HepG2 (cell line): ENCODE results near the gene AHCY. TPM values are rescaled to one million over a fixed set of nuclear protein-coding genes. Genes with fewer than 3 reads are reported as not detected.

Experiments used
- CCAR2 ChIP-seq: fragments of 200-400 bp; formaldehyde crosslinking; optimal IDR thresholded peaks from 2 replicates; pipeline ENCODE3; 2018; ENCODE audit warnings: low read depth, mild to moderate bottlenecking, low read length, moderate library complexity
- ERF ChIP-seq: IDR thresholded peaks from 2 replicates; pipeline ENCODE4 v1.6.1; 2018; ENCODE audit warnings: missing biosample characterization, missing genetic modification reagents
- FOXO1 ChIP-seq: sonication (generic); formaldehyde crosslinking; IDR thresholded peaks from 2 replicates; pipeline ENCODE4 v1.4.0; 2020; ENCODE audit warnings: missing genetic modification reagents
- FOXP1 ChIP-seq, 2 experiments: fragments of 450-650 bp in 1 of 2; IDR thresholded peaks; 2 replicates each; pipeline ENCODE4 v1.6.1; 2017 to 2018; ENCODE audit warnings: antibody characterized with exemption in 1 of 2
- HNRNPL ChIP-seq: fragments of 200-400 bp; formaldehyde crosslinking; IDR thresholded peaks from 2 replicates; pipeline ENCODE4 v1.6.1; 2017; ENCODE audit warnings: mild to moderate bottlenecking, low read depth, low read length
- KAT8 ChIP-seq: IDR thresholded peaks from 2 replicates; pipeline ENCODE4 v1.6.1; 2016; ENCODE audit warnings: missing genetic modification reagents, missing compliant biosample characterization
- MTERF4 ChIP-seq: sonication (generic); formaldehyde crosslinking; IDR thresholded peaks from 2 replicates; pipeline ENCODE4 v1.8.0; 2023; ENCODE audit warnings: mild to moderate bottlenecking, missing genetic modification reagents
- RCOR2 ChIP-seq: IDR thresholded peaks from 2 replicates; pipeline ENCODE4 v1.6.1; 2016; ENCODE audit warnings: missing biosample characterization, missing genetic modification reagents
- SALL2 ChIP-seq: sonication (generic); formaldehyde crosslinking; IDR thresholded peaks from 2 replicates; pipeline ENCODE4 v1.8.1; 2023; ENCODE audit warnings: mild to moderate bottlenecking, missing genetic modification reagents, inconsistent platforms
- SCMH1 ChIP-seq: sonication (generic); formaldehyde crosslinking; IDR thresholded peaks from 2 replicates; pipeline ENCODE4 v1.9.0; 2021; ENCODE audit warnings: missing genetic modification reagents, mild to moderate bottlenecking, borderline replicate concordance
- ZBTB1 ChIP-seq: sonication (generic); formaldehyde crosslinking; IDR thresholded peaks from 2 replicates; pipeline ENCODE4 v1.4.0; 2020; ENCODE audit warnings: missing genetic modification reagents, borderline replicate concordance
- ZBTB20 ChIP-seq: sonication (generic); formaldehyde crosslinking; IDR thresholded peaks from 2 replicates; pipeline ENCODE4 v1.8.1; 2023; ENCODE audit warnings: missing genetic modification reagents, low read depth, mild to moderate bottlenecking, borderline replicate concordance
- ZNF234 ChIP-seq: sonication (generic); formaldehyde crosslinking; conservative IDR thresholded peaks from 2 replicates; pipeline ENCODE4 v1.5.1; 2020; ENCODE audit warnings: mild to moderate bottlenecking, missing genetic modification reagents
- ZNF326 ChIP-seq: sonication (generic); formaldehyde crosslinking; IDR thresholded peaks from 2 replicates; pipeline ENCODE4 v1.4.0; 2020; ENCODE audit warnings: missing genetic modification reagents, borderline replicate concordance
- ZNF589 ChIP-seq: sonication (generic); formaldehyde crosslinking; conservative IDR thresholded peaks from 2 replicates; pipeline ENCODE4 v1.8.0; 2022; ENCODE audit warnings: mild to moderate bottlenecking, moderate library complexity, missing genetic modification reagents
- polyA plus RNA-seq, 8 experiments: library from polyadenylated mRNA; depleted of rRNA in 3 of 8; stranded (reverse) in 7 of 8; unstranded in 1 of 8; fragments of >200 nt; fragmentation: Illumina TruSeq in 4 of 8; extraction: Trizol in 4 of 8; gene quantifications; 2 replicates each; pipeline versions ENCODE4 v1.2.1 to v1.2.3, GENCODE V29; 2011 to 2016; ENCODE audit warnings: low read depth in 4 of 8, missing spikeins in 1 of 8, mixed read lengths in 1 of 8; ENCODE audit not compliant: insufficient read depth in 1 of 8
- total RNA-seq, 5 experiments: library from RNA; depleted of rRNA; stranded (reverse); fragments of >200 nt; fragmentation: Illumina TruSeq; extraction: Trizol; gene quantifications; 2 replicates each; pipeline ENCODE4 v1.2.3, GENCODE V29; 2016; ENCODE audit warnings: low read depth in 1 of 5
- TF ChIP-seq, protein P1 (sequence below): fragments of 450-650 bp; IDR thresholded peaks from 2 replicates; pipeline ENCODE4 v1.6.1; 2017; ENCODE audit warnings: mild to moderate bottlenecking
- TF ChIP-seq, protein P2 (sequence below): sonication (generic); formaldehyde crosslinking; IDR thresholded peaks from 2 replicates; pipeline ENCODE4 v1.8.1; 2023; ENCODE audit warnings: mild to moderate bottlenecking, inconsistent platforms, moderate library complexity, missing genetic modification reagents, borderline replicate concordance
- TF ChIP-seq, protein P3 (sequence below): sonication (generic); formaldehyde crosslinking; IDR thresholded peaks from 2 replicates; pipeline ENCODE4; 2020; ENCODE audit warnings: missing genetic modification reagents, mild to moderate bottlenecking, borderline replicate concordance
- TF ChIP-seq, protein P4 (sequence below): sonication (generic); formaldehyde crosslinking; IDR thresholded peaks from 2 replicates; pipeline ENCODE4 v1.8.1; 2023; ENCODE audit warnings: mild to moderate bottlenecking, missing genetic modification reagents
- TF ChIP-seq, protein P5 (sequence below): conservative IDR thresholded peaks from 2 replicates; pipeline ENCODE4 v1.6.1; 2018; ENCODE audit warnings: missing genetic modification reagents

Gene AHCY
- total and polyA plus RNA-seq, 2 of the 13 experiments (the other 11 are each of a cell fraction or from before 2014, with no cell fraction given): 407 to 419 TPM

GRCh38 chr20:34300256-34300806 is 2.8 kb downstream of the AHCY start (continued):
- TF ChIP-seq SCMH1 (CRISPR knock-in tag) (no peak), FOXO1 (CRISPR knock-in tag) (no peak), ZNF234 (CRISPR knock-in tag) (no peak), MTERF4 (no peak), ZBTB20 (no peak), RCOR2 (CRISPR knock-in tag) (0 out of 2 replicates have a peak, but pooled peaks have one; percentile 12), ZNF589 (CRISPR knock-in tag) (0 out of 2 replicates have a peak, but pooled peaks have one; percentile 12), ZNF326 (CRISPR knock-in tag) (no peak), KAT8 (CRISPR knock-in tag) (no peak), SALL2 (CRISPR knock-in tag) (no peak), CCAR2 (no peak), FOXP1 (IDR thresholded peaks at IDR 0.05) (peak; percentile 18; the same call in 1 of the 2 replicates), FOXP1 (CRISPR knock-in tag; IDR thresholded peaks at IDR 0.05) (peak; percentile 21; the same call in 1 of the 2 replicates), HNRNPL (no peak), ERF (CRISPR knock-in tag) (no peak; the same call in 1 of the 2 replicates), ZBTB1 (no peak)
- TF ChIP-seq, protein P1, sequence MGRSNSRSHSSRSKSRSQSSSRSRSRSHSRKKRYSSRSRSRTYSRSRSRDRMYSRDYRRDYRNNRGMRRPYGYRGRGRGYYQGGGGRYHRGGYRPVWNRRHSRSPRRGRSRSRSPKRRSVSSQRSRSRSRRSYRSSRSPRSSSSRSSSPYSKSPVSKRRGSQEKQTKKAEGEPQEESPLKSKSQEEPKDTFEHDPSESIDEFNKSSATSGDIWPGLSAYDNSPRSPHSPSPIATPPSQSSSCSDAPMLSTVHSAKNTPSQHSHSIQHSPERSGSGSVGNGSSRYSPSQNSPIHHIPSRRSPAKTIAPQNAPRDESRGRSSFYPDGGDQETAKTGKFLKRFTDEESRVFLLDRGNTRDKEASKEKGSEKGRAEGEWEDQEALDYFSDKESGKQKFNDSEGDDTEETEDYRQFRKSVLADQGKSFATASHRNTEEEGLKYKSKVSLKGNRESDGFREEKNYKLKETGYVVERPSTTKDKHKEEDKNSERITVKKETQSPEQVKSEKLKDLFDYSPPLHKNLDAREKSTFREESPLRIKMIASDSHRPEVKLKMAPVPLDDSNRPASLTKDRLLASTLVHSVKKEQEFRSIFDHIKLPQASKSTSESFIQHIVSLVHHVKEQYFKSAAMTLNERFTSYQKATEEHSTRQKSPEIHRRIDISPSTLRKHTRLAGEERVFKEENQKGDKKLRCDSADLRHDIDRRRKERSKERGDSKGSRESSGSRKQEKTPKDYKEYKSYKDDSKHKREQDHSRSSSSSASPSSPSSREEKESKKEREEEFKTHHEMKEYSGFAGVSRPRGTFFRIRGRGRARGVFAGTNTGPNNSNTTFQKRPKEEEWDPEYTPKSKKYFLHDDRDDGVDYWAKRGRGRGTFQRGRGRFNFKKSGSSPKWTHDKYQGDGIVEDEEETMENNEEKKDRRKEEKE: no peak
- TF ChIP-seq, protein P2, sequence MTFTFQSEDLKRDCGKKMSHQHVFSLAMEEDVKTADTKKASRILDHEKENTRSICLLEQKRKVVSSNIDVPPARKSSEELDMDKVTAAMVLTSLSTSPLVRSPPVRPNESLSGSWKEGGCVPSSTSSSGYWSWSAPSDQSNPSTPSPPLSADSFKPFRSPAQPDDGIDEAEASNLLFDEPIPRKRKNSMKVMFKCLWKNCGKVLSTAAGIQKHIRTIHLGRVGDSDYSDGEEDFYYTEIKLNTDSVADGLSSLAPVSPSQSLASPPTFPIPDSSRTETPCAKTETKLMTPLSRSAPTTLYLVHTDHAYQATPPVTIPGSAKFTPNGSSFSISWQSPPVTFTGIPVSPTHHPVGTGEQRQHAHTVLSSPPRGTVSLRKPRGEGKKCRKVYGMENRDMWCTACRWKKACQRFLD (CRISPR knock-in tag): no peak
- TF ChIP-seq, protein P3, sequence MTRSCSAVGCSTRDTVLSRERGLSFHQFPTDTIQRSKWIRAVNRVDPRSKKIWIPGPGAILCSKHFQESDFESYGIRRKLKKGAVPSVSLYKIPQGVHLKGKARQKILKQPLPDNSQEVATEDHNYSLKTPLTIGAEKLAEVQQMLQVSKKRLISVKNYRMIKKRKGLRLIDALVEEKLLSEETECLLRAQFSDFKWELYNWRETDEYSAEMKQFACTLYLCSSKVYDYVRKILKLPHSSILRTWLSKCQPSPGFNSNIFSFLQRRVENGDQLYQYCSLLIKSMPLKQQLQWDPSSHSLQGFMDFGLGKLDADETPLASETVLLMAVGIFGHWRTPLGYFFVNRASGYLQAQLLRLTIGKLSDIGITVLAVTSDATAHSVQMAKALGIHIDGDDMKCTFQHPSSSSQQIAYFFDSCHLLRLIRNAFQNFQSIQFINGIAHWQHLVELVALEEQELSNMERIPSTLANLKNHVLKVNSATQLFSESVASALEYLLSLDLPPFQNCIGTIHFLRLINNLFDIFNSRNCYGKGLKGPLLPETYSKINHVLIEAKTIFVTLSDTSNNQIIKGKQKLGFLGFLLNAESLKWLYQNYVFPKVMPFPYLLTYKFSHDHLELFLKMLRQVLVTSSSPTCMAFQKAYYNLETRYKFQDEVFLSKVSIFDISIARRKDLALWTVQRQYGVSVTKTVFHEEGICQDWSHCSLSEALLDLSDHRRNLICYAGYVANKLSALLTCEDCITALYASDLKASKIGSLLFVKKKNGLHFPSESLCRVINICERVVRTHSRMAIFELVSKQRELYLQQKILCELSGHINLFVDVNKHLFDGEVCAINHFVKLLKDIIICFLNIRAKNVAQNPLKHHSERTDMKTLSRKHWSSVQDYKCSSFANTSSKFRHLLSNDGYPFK: 0 out of 2 replicates have a peak, but pooled peaks have one; percentile 10
- TF ChIP-seq, protein P4, sequence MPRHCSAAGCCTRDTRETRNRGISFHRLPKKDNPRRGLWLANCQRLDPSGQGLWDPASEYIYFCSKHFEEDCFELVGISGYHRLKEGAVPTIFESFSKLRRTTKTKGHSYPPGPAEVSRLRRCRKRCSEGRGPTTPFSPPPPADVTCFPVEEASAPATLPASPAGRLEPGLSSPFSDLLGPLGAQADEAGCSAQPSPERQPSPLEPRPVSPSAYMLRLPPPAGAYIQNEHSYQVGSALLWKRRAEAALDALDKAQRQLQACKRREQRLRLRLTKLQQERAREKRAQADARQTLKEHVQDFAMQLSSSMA (CRISPR knock-in tag): no peak
- TF ChIP-seq, protein P5, sequence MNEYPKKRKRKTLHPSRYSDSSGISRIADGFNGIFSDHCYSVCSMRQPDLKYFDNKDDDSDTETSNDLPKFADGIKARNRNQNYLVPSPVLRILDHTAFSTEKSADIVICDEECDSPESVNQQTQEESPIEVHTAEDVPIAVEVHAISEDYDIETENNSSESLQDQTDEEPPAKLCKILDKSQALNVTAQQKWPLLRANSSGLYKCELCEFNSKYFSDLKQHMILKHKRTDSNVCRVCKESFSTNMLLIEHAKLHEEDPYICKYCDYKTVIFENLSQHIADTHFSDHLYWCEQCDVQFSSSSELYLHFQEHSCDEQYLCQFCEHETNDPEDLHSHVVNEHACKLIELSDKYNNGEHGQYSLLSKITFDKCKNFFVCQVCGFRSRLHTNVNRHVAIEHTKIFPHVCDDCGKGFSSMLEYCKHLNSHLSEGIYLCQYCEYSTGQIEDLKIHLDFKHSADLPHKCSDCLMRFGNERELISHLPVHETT (CRISPR knock-in tag): no peak
